HEK293 (cell line): Measurements from ENCODE around the gene CCL27.

Source experiments
- CTCF ChIA-PET: fragments of 350-600 bp; formaldehyde crosslinking; extraction: SDS; loops from one replicate; lab custom pipeline; 2021; ENCODE audit warnings: antibody characterized with exemption; lab: Yijun Ruan, JAX
- POLR2A ChIA-PET: fragments of 300-600 bp; formaldehyde crosslinking; extraction: SDS; loops from one replicate; lab custom pipeline; 2020; ENCODE audit warnings: antibody characterized with exemption, inconsistent platforms; lab: Yijun Ruan, JAX
- H3K27ac ChIP-seq: fragments of 200-500 bp; sonication (Bioruptor generic); 2 replicates; pipeline ENCODE4 v1.5.1; 2014; ENCODE audit warnings: low read depth, low read length, control low read depth, inconsistent platforms; ENCODE audit errors: extremely low read depth
- H3K36me3 ChIP-seq, 2 experiments: fragments of 200-500 bp in 1 of 2; sonication (Bioruptor generic) in 1 of 2; 1 replicate in 1 of 2; 2 replicates in 1 of 2; pipeline ENCODE4 v1.5.1; 2014 to 2017; ENCODE audit warnings: inconsistent platforms in 2 of 2, low read length in 2 of 2; ENCODE audit not compliant: control insufficient read depth in 2 of 2, insufficient read depth in 1 of 2
- H3K4me1 ChIP-seq: fragments of 200-500 bp; sonication (Bioruptor generic); 2 replicates; pipeline ENCODE4 v1.5.1; 2014; ENCODE audit warnings: mild to moderate bottlenecking, low read length, inconsistent platforms; ENCODE audit not compliant: control insufficient read depth, insufficient read depth
- H3K4me3 ChIP-seq: 2 replicates; pipeline ENCODE4 v1.5.1; 2011; ENCODE audit warnings: low read depth, mild to moderate bottlenecking, control low read depth, low read length, moderate library complexity
- H3K9me3 ChIP-seq: fragments of 200-500 bp; sonication (Bioruptor generic); 2 replicates; pipeline ENCODE4 v1.5.1; 2014; ENCODE audit warnings: low read depth, low read length, inconsistent platforms; ENCODE audit not compliant: control insufficient read depth, insufficient read depth
- EGR2 ChIP-seq: fragments of 450-650 bp; formaldehyde crosslinking; IDR thresholded peaks from 2 replicates; pipeline ENCODE4 v1.5.1; 2016; ENCODE audit warnings: low read depth, missing biosample characterization, missing genetic modification characterization
- GLI2 ChIP-seq: fragments of 450-650 bp; formaldehyde crosslinking; IDR thresholded peaks from 2 replicates; pipeline ENCODE4; 2017; ENCODE audit warnings: missing biosample characterization, missing genetic modification characterization, low read depth, borderline replicate concordance
- HOXA7 ChIP-seq: sonication (generic); formaldehyde crosslinking; IDR thresholded peaks from 2 replicates; pipeline ENCODE4 v1.8.1; 2022; ENCODE audit warnings: missing genetic modification reagents, borderline replicate concordance
- OSR2 ChIP-seq: fragments of 450-650 bp; formaldehyde crosslinking; IDR thresholded peaks from 2 replicates; pipeline ENCODE4 v1.5.1; 2016; ENCODE audit warnings: missing biosample characterization, missing genetic modification characterization
- PBX3 ChIP-seq: sonication (generic); formaldehyde crosslinking; IDR thresholded peaks from 2 replicates; pipeline ENCODE4 v1.8.1; 2022; ENCODE audit warnings: mild to moderate bottlenecking, moderate library complexity, missing genetic modification reagents
- PRDM2 ChIP-seq: fragments of 450-650 bp; formaldehyde crosslinking; IDR thresholded peaks from 2 replicates; pipeline ENCODE4 v1.5.1; 2016; ENCODE audit warnings: missing biosample characterization, missing genetic modification characterization, borderline replicate concordance
- ZBTB11 ChIP-seq: fragments of 450-650 bp; formaldehyde crosslinking; conservative IDR thresholded peaks from 2 replicates; pipeline ENCODE4 v1.5.1; 2016; ENCODE audit warnings: low read depth, missing biosample characterization, missing genetic modification characterization
- ZBTB21 ChIP-seq: fragments of 450-650 bp; formaldehyde crosslinking; IDR thresholded peaks from 2 replicates; pipeline ENCODE4 v1.5.1; 2017; ENCODE audit warnings: missing biosample characterization, missing genetic modification characterization
- ZNF10 ChIP-seq: fragments of 450-650 bp; formaldehyde crosslinking; IDR thresholded peaks from 2 replicates; pipeline ENCODE4 v1.5.1; 2017; ENCODE audit warnings: missing biosample characterization, missing genetic modification characterization
- ZNF274 ChIP-seq, 2 experiments: fragments of 200-500 bp in 1 of 2; fragments of 450-650 bp in 1 of 2; sonication (Bioruptor generic) in 1 of 2; formaldehyde crosslinking in 1 of 2; IDR thresholded peaks; 2 replicates each; pipeline versions ENCODE4 v1.5.1 to v1.6.1; 2014 to 2016; ENCODE audit warnings: borderline replicate concordance in 1 of 2, inconsistent platforms in 1 of 2, low read length in 1 of 2, missing biosample characterization in 1 of 2, missing genetic modification characterization in 1 of 2
- ZNF280C ChIP-seq: fragments of 450-650 bp; formaldehyde crosslinking; IDR thresholded peaks from 2 replicates; pipeline ENCODE4 v1.5.1; 2016; ENCODE audit warnings: missing biosample characterization, missing genetic modification characterization
- ZNF423 ChIP-seq: fragments of 450-650 bp; formaldehyde crosslinking; IDR thresholded peaks from 2 replicates; pipeline ENCODE4 v1.5.1; 2016; ENCODE audit warnings: missing biosample characterization, missing genetic modification characterization
- ZNF510 ChIP-seq: fragments of 450-650 bp; formaldehyde crosslinking; IDR thresholded peaks from 2 replicates; pipeline ENCODE4 v1.5.1; 2018; ENCODE audit warnings: mild to moderate bottlenecking, missing genetic modification characterization, missing biosample characterization; ENCODE audit not compliant: insufficient replicate concordance
- ZNF580 ChIP-seq: fragments of 450-650 bp; formaldehyde crosslinking; IDR thresholded peaks from 2 replicates; pipeline ENCODE4 v1.5.1; 2016; ENCODE audit warnings: missing biosample characterization, missing genetic modification characterization
- ZNF639 ChIP-seq: fragments of 450-650 bp; formaldehyde crosslinking; IDR thresholded peaks from 2 replicates; pipeline ENCODE4 v1.5.1; 2016; ENCODE audit warnings: missing biosample characterization, missing genetic modification characterization
- ZNF677 ChIP-seq: fragments of 450-650 bp; IDR thresholded peaks from 2 replicates; pipeline ENCODE4 v1.5.0; 2018; ENCODE audit warnings: missing biosample characterization, mild to moderate bottlenecking, missing genetic modification characterization, moderate library complexity
- ZNF701 ChIP-seq: fragments of 450-650 bp; formaldehyde crosslinking; IDR thresholded peaks from 2 replicates; pipeline ENCODE4 v1.5.1; 2016; ENCODE audit warnings: missing biosample characterization, missing genetic modification characterization
- ZNF747 ChIP-seq: fragments of 450-650 bp; formaldehyde crosslinking; IDR thresholded peaks from 2 replicates; pipeline ENCODE4 v1.5.1; 2016; ENCODE audit warnings: missing biosample characterization, missing genetic modification characterization

The CCL27 gene

GRCh38 chr9:34694811-34695210 is 32.4 kb upstream of the CCL27 start:
- Histone ChIP-seq H3K4me3 (no peak overlapping the region), H3K27ac (no peak overlapping the region), H3K4me1 (no peaks in the 10 kb centered on the region), H3K36me3 (no peaks in the 10 kb centered on the region), H3K9me3 (no peaks in the 10 kb centered on the region)
- CTCF ChIA-PET = interaction anchor here (0.5 to 1.5 kb wide), 5 partner anchors 8 to 222 kb away, joined by 3 to 5 read pairs (median 3); no protein-coding TSS in a partner anchor
- POLR2A ChIA-PET = no interaction called here
- TF ChIP-seq ZNF677 (no peak), GLI2 (tag by site-specific recombination) (no peak), ZNF280C (tag by site-specific recombination) (no peak), ZNF510 (tag by site-specific recombination) (no peak), PBX3 (CRISPR knock-in tag) (no peak), OSR2 (tag by site-specific recombination) (no peak), ZBTB11 (tag by site-specific recombination) (no peak), ZBTB21 (no peak), HOXA7 (CRISPR knock-in tag) (no peak), ZNF274 (IDR thresholded peaks at IDR 0.05; ENCODE audit: low read length) (no peak), ZNF274 (tag by site-specific recombination; IDR thresholded peaks at IDR 0.05; ENCODE audit: borderline replicate concordance) (no peak), ZNF701 (tag by site-specific recombination) (no peak), ZNF10 (no peak), ZNF747 (tag by site-specific recombination) (no peak), ZNF423 (tag by site-specific recombination) (no peak), ZNF580 (no peak), ZNF639 (tag by site-specific recombination) (no peak), EGR2 (tag by site-specific recombination) (no peak), PRDM2 (tag by site-specific recombination) (no peak)
